Spleen (tissue), 11 donors: Measurements from ENCODE around the gene CD300C. TPM values are rescaled to one million over a fixed set of nuclear protein-coding genes. Genes with fewer than 3 reads are reported as not detected.
"Not testable (repeated sequence)": the region's sequence is repeated elsewhere in the genome, so short reads cannot be mapped to it uniquely, and the experiment has no call there.

ENCODE experiments used
- DNase-seq: peaks from one replicate; pipeline ENCODE4 v3.0.0-alpha.2; 2020
- H3K27ac ChIP-seq, 8 donors: fragments of 200-600 bp; sonication (generic) in 7 of 8; 1 replicate in 4 of 8; 2 replicates in 4 of 8; pipeline versions ENCODE4 v1.5.0 to v1.8.0; 2016 to 2021; ENCODE audit warnings: inconsistent platforms in 4 of 8, mild to moderate bottlenecking in 4 of 8, moderate library complexity in 1 of 8
- H3K27me3 ChIP-seq, 7 donors: fragments of 200-600 bp; sonication (generic) in 6 of 7; replicated peaks in 1 of 7; 1 replicate in 4 of 7; 2 replicates in 3 of 7; pipeline versions ENCODE4 v1.5.0 to v1.8.0; 2016 to 2021; ENCODE audit warnings: inconsistent platforms in 3 of 7, mild to moderate bottlenecking in 1 of 7
- H3K36me3 ChIP-seq, 6 donors: fragments of 200-600 bp; sonication (generic) in 5 of 6; 1 replicate in 4 of 6; 2 replicates in 2 of 6; pipeline versions ENCODE4 v1.5.0 to v1.8.0; 2016 to 2021; ENCODE audit warnings: inconsistent platforms in 2 of 6
- H3K4me1 ChIP-seq, 6 donors: fragments of 200-600 bp; sonication (generic) in 5 of 6; 1 replicate in 3 of 6; 2 replicates in 3 of 6; pipeline versions ENCODE4 v1.5.0 to v1.8.0; 2016 to 2021; ENCODE audit warnings: inconsistent platforms in 3 of 6
- H3K4me3 ChIP-seq, 8 donors: fragments of 200-600 bp; sonication (generic) in 7 of 8; 1 replicate in 4 of 8; 2 replicates in 4 of 8; pipeline versions ENCODE4 v1.5.0 to v1.8.0; 2016 to 2021; ENCODE audit warnings: inconsistent platforms in 4 of 8, mild to moderate bottlenecking in 4 of 8, moderate library complexity in 2 of 8
- H3K9me3 ChIP-seq, 8 donors: fragments of 200-600 bp; sonication (generic) in 7 of 8; 1 replicate in 4 of 8; 2 replicates in 4 of 8; pipeline versions ENCODE4 v1.5.0 to v1.8.0; 2016 to 2021; ENCODE audit warnings: inconsistent platforms in 4 of 8
- POLR2A ChIP-seq, 3 donors: fragments of 450-650 bp; IDR thresholded peaks; one replicate each; pipeline ENCODE4 v1.5.1; 2017; ENCODE audit warnings: antibody characterized with exemption in 3 of 3, mild to moderate bottlenecking in 1 of 3
- POLR2AphosphoS5 ChIP-seq, 3 donors: sonication (generic); formaldehyde crosslinking; IDR thresholded peaks; one replicate each; pipeline ENCODE4 v1.5.1; 2017; ENCODE audit warnings: antibody characterized with exemption in 3 of 3
- WGBS, 5 donors: extraction: QIAGEN DNeasy Blood & Tissue Kit in 3 of 5; methylation state at CpG; one replicate each; pipeline versions ENCODE4 v1.1.5 to v1.1.7; 2013 to 2018; 5-methylcytosine and 5-hydroxymethylcytosine counted together
- intact Hi-C: fragments of 100-400 bp; cut with DNase I; formaldehyde crosslinking; loops from one replicate; pipeline ENCODE4 v1.15.0; 2023; ENCODE audit warnings: low total_unique reads
- polyA plus RNA-seq, 3 donors: library from polyadenylated mRNA; stranded (reverse); fragments of 200-250 nt; gene quantifications; one replicate each; pipeline ENCODE4 v1.2.1, GENCODE V29; 2013
- total RNA-seq, 7 donors: library from RNA; depleted of rRNA in 3 of 7; stranded (reverse); fragments of >200 nt in 3 of 7; fragmentation: NEBNext Ultra II Directional in 4 of 7; extraction: Animal tissue kit (Norgen Biotek cat#: 25700) in 4 of 7; gene quantifications; one replicate each; pipeline versions ENCODE4 v1.1.0 to v1.2.1, GENCODE V29; 2016 to 2021
- TF ChIP-seq, protein P1 (sequence below), 11 experiments: fragments of 200-600 bp in 7 of 11; fragments of 450-650 bp in 4 of 11; sonication (generic) in 4 of 11; IDR thresholded peaks in 8 of 11; conservative IDR thresholded peaks in 3 of 11; 1 replicate in 7 of 11; 2 replicates in 4 of 11; pipeline versions ENCODE4 v1.4.0 to v1.8.0; 2016 to 2021; ENCODE audit warnings: antibody characterized with exemption in 11 of 11, inconsistent platforms in 4 of 11, mild to moderate bottlenecking in 1 of 11
- donor health status: healthy with polysubstance abuse.
- donor health status: DM: no; HTN: no; CAD: no; lungs with moderate emphysema.
- donor health status: DM: no; HTN: no; CAD: no.
- donor health status: Bipolar disorder and iron deficiency.
- donor health status: healthy.
- donor health status: DM: no; HTN: no; CAD: no.
- donor health status: DM: yes; HTN: yes; CAD: no.

CD300C gene
- total and polyA plus RNA-seq, 10 donors, result 0.96 to 10.3 (median 5.0) TPM

DNA sequence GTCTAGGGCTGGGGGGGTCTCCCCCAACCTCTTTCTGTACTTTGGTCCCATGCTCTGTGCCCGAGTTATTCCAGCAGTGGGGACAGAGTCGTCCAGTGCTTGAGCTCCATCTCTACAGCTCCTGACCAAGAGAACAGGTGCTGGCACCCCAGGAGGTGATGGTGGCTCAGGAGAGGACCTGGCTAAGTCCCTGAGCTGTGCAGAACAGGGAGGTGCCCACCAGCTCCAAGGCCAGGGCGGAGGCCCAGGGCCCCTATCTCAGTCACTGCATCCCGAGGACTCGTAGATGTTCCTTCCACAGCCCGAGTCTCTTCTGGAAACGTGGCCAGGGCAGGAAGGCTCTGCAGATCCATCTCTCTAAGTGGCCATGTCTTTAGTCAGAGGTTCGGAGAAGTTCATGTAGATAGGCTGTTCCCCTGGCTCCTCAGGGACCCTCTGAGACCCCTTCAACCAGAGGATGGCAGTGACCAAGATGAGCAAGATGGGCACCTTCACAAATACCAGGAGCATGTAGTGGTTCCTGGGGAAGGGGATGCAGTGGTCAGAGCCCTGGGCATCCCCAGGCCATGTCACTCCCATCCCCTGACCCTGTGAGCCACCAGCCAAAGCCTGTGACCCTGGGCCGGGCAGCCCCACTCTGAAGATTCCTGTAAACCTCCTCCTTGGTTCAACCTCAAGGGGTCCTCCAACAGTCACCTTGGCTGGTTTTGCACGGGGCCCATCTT is 23.4 kb downstream of the CD300C start:
- WGBS, 5 donors, result 71 to 88% (median 83%) methylated on average over 9 to 10 of the region's 10 CpGs
- Histone ChIP-seq H3K4me3 (peak overlapping the region in 1 of 8 donors; percentile 51), H3K27ac (peak overlapping the region in 4 of 8 donors; percentile 84 to 92 (median 90)), H3K36me3 (no peaks in the 10 kb centered on the region), H3K9me3 (peaks cover 0 to 17% (median 7%) of the 10 kb centered on the region in 8 donors), H3K4me1 (peaks cover 0 to 69% (median 11%) of the 10 kb centered on the region in 6 donors), H3K27me3 (peaks cover 0 to 20% (median 0%) of the 10 kb centered on the region in 7 donors)
- TF ChIP-seq POLR2A (IDR thresholded peaks at IDR 0.05) (no peak), POLR2AphosphoS5 (IDR thresholded peaks at IDR 0.05) (no peak)
- TF ChIP-seq, protein P1, sequence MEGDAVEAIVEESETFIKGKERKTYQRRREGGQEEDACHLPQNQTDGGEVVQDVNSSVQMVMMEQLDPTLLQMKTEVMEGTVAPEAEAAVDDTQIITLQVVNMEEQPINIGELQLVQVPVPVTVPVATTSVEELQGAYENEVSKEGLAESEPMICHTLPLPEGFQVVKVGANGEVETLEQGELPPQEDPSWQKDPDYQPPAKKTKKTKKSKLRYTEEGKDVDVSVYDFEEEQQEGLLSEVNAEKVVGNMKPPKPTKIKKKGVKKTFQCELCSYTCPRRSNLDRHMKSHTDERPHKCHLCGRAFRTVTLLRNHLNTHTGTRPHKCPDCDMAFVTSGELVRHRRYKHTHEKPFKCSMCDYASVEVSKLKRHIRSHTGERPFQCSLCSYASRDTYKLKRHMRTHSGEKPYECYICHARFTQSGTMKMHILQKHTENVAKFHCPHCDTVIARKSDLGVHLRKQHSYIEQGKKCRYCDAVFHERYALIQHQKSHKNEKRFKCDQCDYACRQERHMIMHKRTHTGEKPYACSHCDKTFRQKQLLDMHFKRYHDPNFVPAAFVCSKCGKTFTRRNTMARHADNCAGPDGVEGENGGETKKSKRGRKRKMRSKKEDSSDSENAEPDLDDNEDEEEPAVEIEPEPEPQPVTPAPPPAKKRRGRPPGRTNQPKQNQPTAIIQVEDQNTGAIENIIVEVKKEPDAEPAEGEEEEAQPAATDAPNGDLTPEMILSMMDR (IDR thresholded peaks at IDR 0.05 in 8 of 11, conservative IDR thresholded peaks at IDR 0.05 in 3 of 11), result no peak
- intact Hi-C loops, result no loop called here
- peak; percentile 75 for DNase-seq

DNA sequence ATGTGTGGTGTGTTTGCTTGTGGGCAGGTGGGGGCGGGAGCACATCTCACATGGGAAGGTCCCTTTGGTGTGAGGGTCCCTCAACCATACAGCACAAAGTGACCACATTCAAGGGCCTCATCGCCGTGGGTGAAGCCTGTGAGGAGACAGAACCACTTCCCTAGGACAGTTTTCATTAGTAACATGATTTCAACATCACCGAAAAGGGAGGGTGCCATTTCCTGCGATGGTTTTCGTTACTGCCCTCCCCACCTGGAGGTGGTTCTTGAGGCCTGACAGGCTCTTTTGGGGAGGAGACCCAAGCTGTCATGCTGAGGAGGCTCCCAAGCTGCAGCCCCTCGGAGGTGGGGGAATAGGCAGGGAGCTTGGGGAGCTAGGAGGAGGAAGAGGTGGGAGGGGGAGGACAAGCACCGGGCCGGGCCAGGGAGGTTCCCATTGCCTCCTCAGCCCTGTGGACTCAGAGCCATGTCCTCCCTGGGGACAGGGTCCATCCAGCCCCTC is 24.2 kb downstream of the CD300C start:
- Histone ChIP-seq H3K27ac (peak overlapping the region; percentile 35 to 92 (median 85)), H3K4me1 (peaks cover 0 to 61% (median 11%) of the 10 kb centered on the region in 6 donors), H3K27me3 (peaks cover 0 to 20% (median 0%) of the 10 kb centered on the region in 7 donors), H3K4me3 (peak overlapping the region in 1 of 8 donors; percentile 51), H3K9me3 (peaks cover 0 to 17% (median 7%) of the 10 kb centered on the region in 8 donors), H3K36me3 (no peaks in the 10 kb centered on the region)
- WGBS, 5 donors, result 20 to 43% (median 32%) methylated on average over 8 to 9 of the region's 9 CpGs
- intact Hi-C loops, result no loop called here
- peak; percentile 85 for DNase-seq
- TF ChIP-seq POLR2A (IDR thresholded peaks at IDR 0.05) (no peak), POLR2AphosphoS5 (IDR thresholded peaks at IDR 0.05) (peak; percentile 9 to 68 (median 37))

DNA sequence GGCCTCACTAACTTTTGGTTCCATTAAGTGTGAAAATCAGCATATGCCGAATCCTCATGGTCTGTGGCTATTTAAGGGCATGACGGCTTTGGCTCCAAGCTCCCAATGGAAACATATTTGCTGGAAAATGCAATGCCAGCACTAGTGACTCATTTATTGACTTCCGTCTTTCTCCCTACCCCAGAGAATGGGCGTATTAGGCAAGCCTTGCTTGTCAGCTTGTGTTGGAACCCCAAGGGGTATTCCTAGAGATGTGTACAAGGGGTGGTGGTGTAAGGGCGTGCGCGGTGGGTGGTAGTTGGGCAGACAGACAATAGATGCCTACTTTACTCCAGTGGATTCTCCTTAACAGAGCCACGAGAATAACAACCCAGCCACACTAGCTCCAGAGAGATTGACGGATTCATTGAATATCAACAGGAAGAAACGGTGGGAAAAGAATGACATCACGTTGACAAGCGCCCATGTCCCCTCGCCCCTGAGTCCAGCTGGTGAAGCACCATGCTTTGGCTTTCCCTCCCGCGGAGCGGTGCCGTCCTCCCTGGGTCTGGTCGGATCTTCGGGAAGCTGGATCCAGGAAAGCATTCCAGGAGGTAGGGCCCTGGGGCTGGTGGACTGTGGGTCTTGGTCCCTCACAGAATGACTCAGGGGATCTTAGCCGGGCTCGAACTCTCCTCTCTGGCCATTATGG is 25.0 kb downstream of the CD300C start:
- intact Hi-C loops, result no loop called here
- no peak for DNase-seq
- peak overlapping the region; percentile 35 to 92 (median 85) for H3K27ac ChIP-seq
- H3K27me3 ChIP-seq, result peaks cover 0 to 20% (median 0%) of the 10 kb centered on the region in 7 donors
- no peaks in the 10 kb centered on the region for H3K36me3 ChIP-seq
- H3K4me3 ChIP-seq, result peak overlapping the region in 1 of 8 donors; percentile 51
- peaks cover 0 to 53% (median 11%) of the 10 kb centered on the region in 6 donors for H3K4me1 ChIP-seq
- H3K9me3 ChIP-seq, result peaks cover 0 to 17% (median 7%) of the 10 kb centered on the region in 8 donors
- peak in 1 of 3 donors; percentile 61 for TF ChIP-seq POLR2AphosphoS5 (IDR thresholded peaks at IDR 0.05)
- no peak for TF ChIP-seq POLR2A (IDR thresholded peaks at IDR 0.05)
- TF ChIP-seq, protein P1 (IDR thresholded peaks at IDR 0.05 in 8 of 11, conservative IDR thresholded peaks at IDR 0.05 in 3 of 11), result no peak
- 71 to 88% (median 78%) methylated on average over 21 of the region's 21 CpGs for WGBS, 5 donors

DNA sequence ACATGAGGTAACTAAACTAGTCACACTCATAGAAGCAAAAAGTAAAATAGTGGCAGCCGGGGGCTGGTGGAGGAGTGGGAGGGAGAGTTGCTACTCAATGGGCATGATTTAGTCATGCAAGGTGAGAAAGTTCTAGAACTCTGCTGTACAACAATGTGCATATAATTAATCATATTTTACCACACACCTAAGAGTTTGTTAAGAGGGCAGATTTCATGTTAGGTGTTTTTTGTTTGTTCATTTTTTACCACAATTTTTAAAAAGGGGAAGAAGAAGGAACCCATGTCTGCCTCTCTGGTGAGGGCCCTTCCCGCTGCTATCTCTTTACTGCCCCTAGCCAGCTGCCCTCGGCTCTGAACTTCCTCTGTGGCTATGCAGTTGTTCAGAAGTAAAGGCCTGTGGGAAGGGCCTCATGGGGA is 25.9 kb downstream of the CD300C start:
- intact Hi-C loops, result no loop called here
- H3K27ac ChIP-seq, result peak overlapping the region in 7 of 8 donors; percentile 61 to 92 (median 86)
- H3K4me1 ChIP-seq, result peaks cover 0 to 44% (median 11%) of the 10 kb centered on the region in 6 donors
- H3K27me3 ChIP-seq, result peaks cover 0 to 12% (median 0%) of the 10 kb centered on the region in 7 donors
- TF ChIP-seq POLR2A (IDR thresholded peaks at IDR 0.05) (no peak), POLR2AphosphoS5 (IDR thresholded peaks at IDR 0.05) (no peak)
- TF ChIP-seq, protein P1 (IDR thresholded peaks at IDR 0.05 in 8 of 11, conservative IDR thresholded peaks at IDR 0.05 in 3 of 11), result no peak
- peak overlapping the region in 1 of 8 donors; percentile 51 for H3K4me3 ChIP-seq
- H3K36me3 ChIP-seq, result no peaks in the 10 kb centered on the region
- peaks cover 0 to 17% (median 7%) of the 10 kb centered on the region in 8 donors for H3K9me3 ChIP-seq
- no peak for DNase-seq
- 19 to 43% (median 28%) methylated on average over 3 of the region's 3 CpGs for WGBS, 5 donors

DNA sequence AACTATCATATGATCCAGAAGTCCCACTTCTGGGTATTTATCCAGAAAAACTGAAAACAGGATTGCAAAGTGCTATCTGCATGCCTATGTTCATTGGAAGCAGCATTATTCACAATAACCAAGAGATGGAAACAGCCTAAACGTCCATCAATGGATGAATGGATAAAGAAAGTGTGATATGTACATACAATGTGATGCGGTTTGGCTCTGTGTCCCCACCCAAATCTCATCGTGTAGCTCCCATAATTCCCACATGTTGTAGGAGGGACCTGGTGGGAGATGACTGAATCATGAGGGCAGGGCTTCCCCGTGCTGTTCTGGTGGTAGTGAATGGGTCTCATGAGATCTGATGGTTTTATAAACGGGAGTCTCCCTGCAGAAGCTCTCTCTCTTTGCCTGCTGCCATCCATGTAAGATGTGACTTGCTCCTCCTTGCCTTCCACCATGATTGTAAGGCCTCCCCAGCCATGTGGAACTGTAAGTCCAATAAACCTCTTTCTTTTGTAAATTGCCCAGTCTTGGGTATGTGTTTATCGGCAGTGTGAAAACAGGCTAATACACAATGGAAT is 27.4 kb downstream of the CD300C start:
- Histone ChIP-seq H3K27me3 (peaks cover 0 to 10% (median 0%) of the 10 kb centered on the region in 7 donors), H3K4me1 (peaks cover 0 to 34% (median 11%) of the 10 kb centered on the region in 6 donors), H3K9me3 (peaks cover 0 to 17% (median 7%) of the 10 kb centered on the region in 8 donors)
- 75 to 91% (median 89%) methylated on average over 6 of the region's 6 CpGs for WGBS, 5 donors
- DNase-seq, H3K27ac ChIP-seq, intact Hi-C loops, H3K4me3 ChIP-seq, H3K36me3 ChIP-seq: not testable (repeated sequence)
